Fibroblast of the aortic adventitia (primary cell): Measurements from ENCODE around the gene SLC15A3. TPM values are rescaled to one million over a fixed set of nuclear protein-coding genes. Genes with fewer than 3 reads are reported as not detected.

ENCODE experiments used
- DNase-seq: peaks from one replicate; pipeline ENCODE4 v3.0.0-alpha.2; 2010; ENCODE audit warnings: low read depth
- H3K4me3 ChIP-seq: 2 replicates; pipeline ENCODE4 v1.5.1; 2011; ENCODE audit warnings: low read depth, mild to moderate bottlenecking, control low read depth, low read length, moderate library complexity
- total RNA-seq: library from RNA; depleted of rRNA; stranded (reverse); fragments of >200 nt; gene quantifications from 2 replicates; pipeline ENCODE4 v1.2.3, GENCODE V29; 2012; ENCODE audit warnings: low replicate concordance
- TF ChIP-seq, protein P1 (sequence below): IDR thresholded peaks from 2 replicates; pipeline ENCODE4 v1.5.1; 2011; ENCODE audit warnings: mild to moderate bottlenecking, low read length, control low read depth, inconsistent platforms; ENCODE audit not compliant: insufficient read depth

The SLC15A3 gene
- total RNA-seq, 1 donor: 6.8 TPM

GRCh38 chr11:60921777-60922335 is 30.1 kb downstream of the SLC15A3 start:
- TF ChIP-seq, protein P1, sequence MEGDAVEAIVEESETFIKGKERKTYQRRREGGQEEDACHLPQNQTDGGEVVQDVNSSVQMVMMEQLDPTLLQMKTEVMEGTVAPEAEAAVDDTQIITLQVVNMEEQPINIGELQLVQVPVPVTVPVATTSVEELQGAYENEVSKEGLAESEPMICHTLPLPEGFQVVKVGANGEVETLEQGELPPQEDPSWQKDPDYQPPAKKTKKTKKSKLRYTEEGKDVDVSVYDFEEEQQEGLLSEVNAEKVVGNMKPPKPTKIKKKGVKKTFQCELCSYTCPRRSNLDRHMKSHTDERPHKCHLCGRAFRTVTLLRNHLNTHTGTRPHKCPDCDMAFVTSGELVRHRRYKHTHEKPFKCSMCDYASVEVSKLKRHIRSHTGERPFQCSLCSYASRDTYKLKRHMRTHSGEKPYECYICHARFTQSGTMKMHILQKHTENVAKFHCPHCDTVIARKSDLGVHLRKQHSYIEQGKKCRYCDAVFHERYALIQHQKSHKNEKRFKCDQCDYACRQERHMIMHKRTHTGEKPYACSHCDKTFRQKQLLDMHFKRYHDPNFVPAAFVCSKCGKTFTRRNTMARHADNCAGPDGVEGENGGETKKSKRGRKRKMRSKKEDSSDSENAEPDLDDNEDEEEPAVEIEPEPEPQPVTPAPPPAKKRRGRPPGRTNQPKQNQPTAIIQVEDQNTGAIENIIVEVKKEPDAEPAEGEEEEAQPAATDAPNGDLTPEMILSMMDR: no peak
- H3K4me3 ChIP-seq: no peak overlapping the region
- DNase-seq: no peak

- no peak for DNase-seq
- TF ChIP-seq, protein P1: no peak
- no peak overlapping the region for H3K4me3 ChIP-seq
Measured at GRCh38 chr11:60921259-60921658, 30.7 kb downstream of the SLC15A3 start.

DNA sequence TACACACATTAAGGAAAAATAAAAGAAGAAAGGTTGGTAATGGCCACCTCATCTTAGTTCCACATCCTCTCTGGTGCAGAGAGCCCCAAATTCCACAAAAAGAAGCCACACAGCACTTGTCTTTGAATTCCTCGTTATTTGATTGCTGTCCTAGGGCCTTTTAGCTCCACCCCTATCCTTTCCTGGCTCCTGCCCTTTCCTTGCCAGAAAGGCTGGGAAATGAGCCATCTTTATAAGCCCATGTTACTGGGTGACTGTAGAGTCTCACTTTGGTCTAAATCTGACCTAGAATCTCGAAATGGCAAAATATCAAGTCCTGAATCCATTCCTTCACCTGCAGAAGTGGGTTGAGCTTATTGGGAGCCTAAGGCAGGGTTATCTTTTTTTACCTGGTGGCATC is 32.0 kb downstream of the SLC15A3 start:
- TF ChIP-seq, protein P1: no peak
- H3K4me3 ChIP-seq: no peak overlapping the region
- peak; percentile 35 for DNase-seq

DNA sequence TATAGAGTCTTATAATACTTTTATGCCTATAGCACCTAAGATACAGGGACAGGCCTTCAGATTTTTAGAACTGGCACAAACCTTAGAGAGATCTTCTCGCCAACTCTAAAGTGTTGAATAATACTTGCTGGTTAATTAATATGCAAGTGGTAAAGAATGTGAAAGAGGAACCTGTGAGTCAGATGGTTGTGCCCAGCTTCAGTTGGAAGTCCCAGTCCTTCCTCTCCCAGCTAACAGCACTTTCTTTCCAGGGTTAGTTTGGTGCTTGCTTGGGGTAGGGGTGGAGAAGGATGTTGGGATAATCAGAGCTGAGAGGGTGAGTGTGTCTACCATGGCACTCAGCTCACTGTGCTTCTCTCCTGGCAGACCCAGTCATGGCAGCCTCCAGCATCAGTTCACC is 32.7 kb downstream of the SLC15A3 start:
- DNase-seq: no peak
- TF ChIP-seq, protein P1: no peak
- no peak overlapping the region for H3K4me3 ChIP-seq

- TF ChIP-seq, protein P1: no peak
- H3K4me3 ChIP-seq: no peak overlapping the region
- DNase-seq: peak; percentile 23
Measured at GRCh38 chr11:60918939-60919265, 33.1 kb downstream of the SLC15A3 start.

DNA sequence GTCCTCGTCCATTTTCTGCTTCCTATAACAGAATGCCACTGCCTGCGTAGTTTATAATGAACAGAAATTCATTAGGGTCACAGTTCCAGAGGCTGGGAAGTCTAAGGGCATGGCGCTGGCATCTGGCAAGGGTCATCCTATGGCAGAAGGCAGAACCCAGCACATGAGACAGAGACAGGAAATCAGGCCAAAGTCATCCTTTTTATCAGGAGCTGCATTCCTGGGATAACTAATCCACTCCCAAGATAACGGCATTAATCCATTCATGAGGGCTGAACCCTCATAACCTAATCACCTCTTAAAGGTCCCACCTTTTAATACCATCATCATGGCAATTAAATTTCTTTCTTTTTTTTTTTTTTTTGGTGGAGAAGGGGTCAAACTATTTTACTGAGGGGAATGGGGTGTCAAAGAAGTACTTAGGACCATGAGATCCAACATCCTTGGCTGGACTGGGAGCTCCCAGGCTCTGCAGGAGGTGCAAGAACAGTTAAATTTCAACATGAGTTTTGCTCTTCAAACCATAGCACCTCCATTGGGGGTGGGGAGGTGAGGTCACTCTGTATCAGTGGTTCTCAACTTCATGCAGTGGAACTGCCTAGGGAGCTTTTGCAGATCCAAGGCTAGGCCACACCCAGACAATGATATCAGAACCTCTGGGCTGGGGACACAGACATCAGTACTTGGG is 33.6 kb downstream of the SLC15A3 start:
- no peak for DNase-seq
- no peak overlapping the region for H3K4me3 ChIP-seq
- TF ChIP-seq, protein P1: no peak

DNA sequence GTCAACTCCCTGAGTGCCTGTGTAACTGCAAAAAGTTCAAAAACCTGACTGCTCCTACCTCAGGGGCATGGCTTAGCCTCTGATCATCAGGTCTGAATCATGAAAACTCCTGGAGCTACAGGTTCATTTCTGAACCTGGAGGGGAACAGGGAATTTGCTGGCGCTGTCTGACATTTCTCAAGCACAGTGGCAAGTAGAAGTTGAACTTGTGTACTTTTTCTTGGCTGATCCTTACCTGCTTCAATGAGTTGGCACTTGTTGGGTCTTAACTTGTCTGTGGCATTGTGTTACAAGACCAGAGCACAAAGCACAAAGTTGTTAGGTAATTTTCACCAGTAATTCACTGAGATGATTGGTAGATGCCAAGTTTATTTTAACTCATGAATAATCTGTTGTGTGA is 34.7 kb downstream of the SLC15A3 start:
- DNase-seq: no peak
- TF ChIP-seq, protein P1: no peak
- no peak overlapping the region for H3K4me3 ChIP-seq
